Measurements from ENCODE around the gene RPL22L1. TPM values are rescaled to one million over a fixed set of nuclear protein-coding genes. Genes with fewer than 3 reads are reported as not detected.
"Not testable (repeated sequence)": the region's sequence is repeated elsewhere in the genome, so short reads cannot be mapped to it uniquely, and the experiment has no call there.

Gene RPL22L1
- total RNA-seq, 1 donor from 2014 or later: 123 TPM

- intact Hi-C loops (cut with micrococcal nuclease): no loop called here
- Mint-ChIP-seq H3K9me3 (no peaks in the 10 kb centered on the region), H3K4me3 (no peak overlapping the region), H3K4me1 (ENCODE audit: low read depth) (no peaks in the 10 kb centered on the region), H3K36me3 (ENCODE audit: low read depth) (no peaks in the 10 kb centered on the region), H3K27me3 (ENCODE audit: insufficient read depth) (peaks cover 24% of the 10 kb centered on the region), H3K27ac (no peak overlapping the region)
- DNase-seq (ENCODE audit: low spot score): no peak
Measured at GRCh38 chr3:170840291-170840859, 29.6 kb downstream of the RPL22L1 start.

GRCh38 chr3:170839518-170840100, 30.4 kb downstream of the RPL22L1 start:
- H3K4me1 Mint-ChIP-seq (ENCODE audit: low read depth): no peaks in the 10 kb centered on the region
- H3K9me3 Mint-ChIP-seq: no peaks in the 10 kb centered on the region
- intact Hi-C loops (cut with micrococcal nuclease): no loop called here
- H3K36me3 Mint-ChIP-seq (ENCODE audit: low read depth): no peaks in the 10 kb centered on the region
- no peak for DNase-seq (ENCODE audit: low spot score)
- H3K27me3 Mint-ChIP-seq (ENCODE audit: insufficient read depth): peaks cover 32% of the 10 kb centered on the region
- H3K4me3 Mint-ChIP-seq: no peak overlapping the region
- H3K27ac Mint-ChIP-seq: no peak overlapping the region

GRCh38 chr3:170836491-170836890, 33.5 kb downstream of the RPL22L1 start:
- Mint-ChIP-seq H3K27ac (no peak overlapping the region), H3K9me3 (no peaks in the 10 kb centered on the region), H3K27me3 (ENCODE audit: insufficient read depth) (peaks cover 26% of the 10 kb centered on the region), H3K36me3 (ENCODE audit: low read depth) (no peaks in the 10 kb centered on the region), H3K4me3 (no peak overlapping the region), H3K4me1 (ENCODE audit: low read depth) (no peaks in the 10 kb centered on the region)
- no peak for DNase-seq (ENCODE audit: low spot score)
- intact Hi-C loops (cut with micrococcal nuclease): no loop called here

GRCh38 chr3:170835336-170835735, 34.7 kb downstream of the RPL22L1 start:
- Mint-ChIP-seq H3K4me1 (ENCODE audit: low read depth) (no peaks in the 10 kb centered on the region), H3K27ac (no peak overlapping the region), H3K27me3 (ENCODE audit: insufficient read depth) (peaks cover 34% of the 10 kb centered on the region), H3K4me3 (no peak overlapping the region), H3K9me3 (no peaks in the 10 kb centered on the region), H3K36me3 (ENCODE audit: low read depth) (no peaks in the 10 kb centered on the region)
- no peak for DNase-seq (ENCODE audit: low spot score)
- intact Hi-C loops (cut with micrococcal nuclease): no loop called here

- H3K36me3 Mint-ChIP-seq (ENCODE audit: low read depth): no peaks in the 10 kb centered on the region
- H3K27ac Mint-ChIP-seq: no peak overlapping the region
- peaks cover 45% of the 10 kb centered on the region for H3K27me3 Mint-ChIP-seq (ENCODE audit: insufficient read depth)
- no peak for DNase-seq (ENCODE audit: low spot score)
- H3K4me1 Mint-ChIP-seq (ENCODE audit: low read depth): peaks cover 9% of the 10 kb centered on the region
- H3K4me3 Mint-ChIP-seq: no peak overlapping the region
- H3K9me3 Mint-ChIP-seq: no peaks in the 10 kb centered on the region
- intact Hi-C loops (cut with micrococcal nuclease): no loop called here
Measured at GRCh38 chr3:170830580-170830979, 39.4 kb downstream of the RPL22L1 start.

- Mint-ChIP-seq H3K4me3 (no peak overlapping the region), H3K4me1 (ENCODE audit: low read depth) (peaks cover 9% of the 10 kb centered on the region), H3K27me3 (ENCODE audit: insufficient read depth) (peaks cover 36% of the 10 kb centered on the region), H3K36me3 (ENCODE audit: low read depth) (no peaks in the 10 kb centered on the region), H3K27ac (no peak overlapping the region), H3K9me3 (no peaks in the 10 kb centered on the region)
- intact Hi-C loops (cut with micrococcal nuclease): no loop called here
- DNase-seq (ENCODE audit: low spot score): no peak
Measured at GRCh38 chr3:170829546-170830272, 40.3 kb downstream of the RPL22L1 start.

GRCh38 chr3:170826047-170826446, 43.9 kb downstream of the RPL22L1 start:
- intact Hi-C loops (cut with micrococcal nuclease): no loop called here
- H3K36me3 Mint-ChIP-seq (ENCODE audit: low read depth): no peaks in the 10 kb centered on the region

GRCh38 chr3:170823562-170823961, 46.4 kb downstream of the RPL22L1 start:
- H3K4me1 Mint-ChIP-seq (ENCODE audit: low read depth); H3K27ac Mint-ChIP-seq; intact Hi-C loops (cut with micrococcal nuclease); DNase-seq (ENCODE audit: low spot score); H3K36me3 Mint-ChIP-seq (ENCODE audit: low read depth); H3K4me3 Mint-ChIP-seq; H3K9me3 Mint-ChIP-seq: not testable (repeated sequence)
- peaks cover 16% of the 10 kb centered on the region for H3K27me3 Mint-ChIP-seq (ENCODE audit: insufficient read depth)

More at GRCh38 chr3:170826047-170826446, 43.9 kb downstream of the RPL22L1 start:
- no peak for DNase-seq (ENCODE audit: low spot score)
- Mint-ChIP-seq H3K27ac (no peak overlapping the region), H3K4me3 (no peak overlapping the region), H3K9me3 (no peaks in the 10 kb centered on the region), H3K27me3 (ENCODE audit: insufficient read depth) (peaks cover 29% of the 10 kb centered on the region), H3K4me1 (ENCODE audit: low read depth) (peaks cover 9% of the 10 kb centered on the region)

- H3K9me3 Mint-ChIP-seq; H3K4me3 Mint-ChIP-seq; H3K36me3 Mint-ChIP-seq (ENCODE audit: low read depth); DNase-seq (ENCODE audit: low spot score); H3K4me1 Mint-ChIP-seq (ENCODE audit: low read depth); H3K27me3 Mint-ChIP-seq (ENCODE audit: insufficient read depth); H3K27ac Mint-ChIP-seq; intact Hi-C loops (cut with micrococcal nuclease): not testable (repeated sequence)
Measured at GRCh38 chr3:170818325-170818724, 51.7 kb downstream of the RPL22L1 start.

GRCh38 chr3:170817471-170817870, 52.5 kb downstream of the RPL22L1 start:
- intact Hi-C loops (cut with micrococcal nuclease): not testable (repeated sequence)

GRCh38 chr3:170816841-170817240, 53.2 kb downstream of the RPL22L1 start:
- Mint-ChIP-seq H3K4me1 (ENCODE audit: low read depth) (peaks cover 3% of the 10 kb centered on the region), H3K4me3 (no peak overlapping the region), H3K27ac (no peak overlapping the region), H3K9me3 (no peaks in the 10 kb centered on the region), H3K36me3 (ENCODE audit: low read depth) (no peaks in the 10 kb centered on the region), H3K27me3 (ENCODE audit: insufficient read depth) (peaks cover 6% of the 10 kb centered on the region)
- intact Hi-C loops (cut with micrococcal nuclease): no loop called here
- no peak for DNase-seq (ENCODE audit: low spot score)

More at GRCh38 chr3:170817471-170817870, 52.5 kb downstream of the RPL22L1 start:
- H3K9me3 Mint-ChIP-seq; H3K36me3 Mint-ChIP-seq (ENCODE audit: low read depth); H3K27ac Mint-ChIP-seq; DNase-seq (ENCODE audit: low spot score); H3K4me1 Mint-ChIP-seq (ENCODE audit: low read depth); H3K27me3 Mint-ChIP-seq (ENCODE audit: insufficient read depth); H3K4me3 Mint-ChIP-seq: not testable (repeated sequence)

- intact Hi-C loops (cut with micrococcal nuclease): no loop called here
- DNase-seq (ENCODE audit: low spot score): no peak
- peaks cover 6% of the 10 kb centered on the region for H3K27me3 Mint-ChIP-seq (ENCODE audit: insufficient read depth)
- H3K27ac Mint-ChIP-seq: no peak overlapping the region
- H3K9me3 Mint-ChIP-seq: no peaks in the 10 kb centered on the region
- H3K4me1 Mint-ChIP-seq (ENCODE audit: low read depth): peaks cover 6% of the 10 kb centered on the region
- H3K36me3 Mint-ChIP-seq (ENCODE audit: low read depth): no peaks in the 10 kb centered on the region
- no peak overlapping the region for H3K4me3 Mint-ChIP-seq
Measured at GRCh38 chr3:170816341-170816740, 53.7 kb downstream of the RPL22L1 start.

- DNase-seq (ENCODE audit: low spot score): no peak
- Mint-ChIP-seq H3K27me3 (ENCODE audit: insufficient read depth) (peaks cover 6% of the 10 kb centered on the region), H3K27ac (no peak overlapping the region), H3K36me3 (ENCODE audit: low read depth) (no peaks in the 10 kb centered on the region), H3K4me3 (no peak overlapping the region), H3K4me1 (ENCODE audit: low read depth) (peaks cover 6% of the 10 kb centered on the region), H3K9me3 (no peaks in the 10 kb centered on the region)
- intact Hi-C loops (cut with micrococcal nuclease): no loop called here
Measured at GRCh38 chr3:170815936-170816335, 54.1 kb downstream of the RPL22L1 start.
